Skeletal muscle tissue (tissue), 4 donors: Measurements from ENCODE around the gene SATB1. TPM values are rescaled to one million over a fixed set of nuclear protein-coding genes. Genes with fewer than 3 reads are reported as not detected.
A peak's percentile ranks its signal among the peaks of the same experiment; 100 is the strongest.

Source experiments
- H3K27ac ChIP-seq: one replicate; pipeline ENCODE4 v1.7.0; 2013; ENCODE audit warnings: mild to moderate bottlenecking, low read depth, low read length, inconsistent platforms
- H3K27me3 ChIP-seq, 3 donors: one replicate each; pipeline ENCODE4 v1.7.0; 2013; ENCODE audit warnings: low read length in 3 of 3; ENCODE audit not compliant: control insufficient read depth in 3 of 3, insufficient read depth in 3 of 3
- H3K36me3 ChIP-seq, 3 donors: one replicate each; pipeline ENCODE4 v1.7.0; 2013; ENCODE audit warnings: low read length in 3 of 3; ENCODE audit not compliant: control insufficient read depth in 3 of 3, insufficient read depth in 3 of 3
- H3K4me1 ChIP-seq, 3 donors: one replicate each; pipeline ENCODE4 v1.7.0; 2013; ENCODE audit warnings: low read length in 3 of 3, mild to moderate bottlenecking in 3 of 3; ENCODE audit not compliant: control insufficient read depth in 3 of 3, insufficient read depth in 3 of 3
- H3K4me3 ChIP-seq, 3 donors: one replicate each; pipeline ENCODE4 v1.7.0; 2013; ENCODE audit warnings: low read length in 3 of 3
- H3K9ac ChIP-seq, 3 donors: one replicate each; pipeline ENCODE4 v1.7.0; 2013; ENCODE audit warnings: low read length in 3 of 3, mild to moderate bottlenecking in 3 of 3, moderate library complexity in 2 of 3, low read depth in 1 of 3
- H3K9me3 ChIP-seq, 3 donors: one replicate each; pipeline ENCODE4 v1.7.0; 2013; ENCODE audit warnings: low read length in 3 of 3; ENCODE audit not compliant: control insufficient read depth in 3 of 3
- total RNA-seq: library from RNA; depleted of rRNA; stranded (reverse); fragments of >200 nt; gene quantifications from one replicate; pipeline ENCODE4 v1.2.3, GENCODE V29; 2014
- donor health status: Osteomylitis.

The SATB1 gene
- total RNA-seq, 1 donor from 2014 or later = 21.4 TPM

GRCh38 chr3:18405141-18405540 lies 20.0 kb downstream of the SATB1 start:
- no peak overlapping the region for H3K27ac ChIP-seq
- no peaks in the 10 kb centered on the region for H3K9me3 ChIP-seq
- H3K4me1 ChIP-seq = peaks cover 6 to 16% (median 7%) of the 10 kb centered on the region in 3 donors
- no peak overlapping the region for H3K9ac ChIP-seq
- no peaks in the 10 kb centered on the region for H3K27me3 ChIP-seq
- H3K4me3 ChIP-seq = no peak overlapping the region
- peaks cover 0 to 2% (median 0%) of the 10 kb centered on the region in 3 donors for H3K36me3 ChIP-seq

GRCh38 chr3:18403061-18403460 lies 22.1 kb downstream of the SATB1 start:
- H3K9ac ChIP-seq = no peak overlapping the region
- peaks cover 6 to 16% (median 7%) of the 10 kb centered on the region in 3 donors for H3K4me1 ChIP-seq
- no peak overlapping the region for H3K27ac ChIP-seq
- H3K27me3 ChIP-seq = no peaks in the 10 kb centered on the region
- no peak overlapping the region for H3K4me3 ChIP-seq
- no peaks in the 10 kb centered on the region for H3K9me3 ChIP-seq
- peaks cover 0 to 2% (median 0%) of the 10 kb centered on the region in 3 donors for H3K36me3 ChIP-seq

GRCh38 chr3:18402239-18402799 lies 22.8 kb downstream of the SATB1 start:
- Histone ChIP-seq H3K27me3 (no peaks in the 10 kb centered on the region), H3K27ac (no peak overlapping the region), H3K9ac (no peak overlapping the region), H3K9me3 (no peaks in the 10 kb centered on the region), H3K36me3 (peaks cover 0 to 2% (median 0%) of the 10 kb centered on the region in 3 donors), H3K4me3 (no peak overlapping the region), H3K4me1 (peaks cover 6 to 16% (median 7%) of the 10 kb centered on the region in 3 donors)

GRCh38 chr3:18401300-18401961 lies 23.7 kb downstream of the SATB1 start:
- Histone ChIP-seq H3K36me3 (peaks cover 0 to 5% (median 0%) of the 10 kb centered on the region in 3 donors), H3K27me3 (no peaks in the 10 kb centered on the region), H3K27ac (peak overlapping the region; percentile 28), H3K9me3 (no peaks in the 10 kb centered on the region), H3K4me3 (no peak overlapping the region), H3K9ac (no peak overlapping the region), H3K4me1 (peaks cover 6 to 16% (median 7%) of the 10 kb centered on the region in 3 donors)

- Histone ChIP-seq H3K36me3 (peaks cover 11 to 16% (median 12%) of the 10 kb centered on the region in 3 donors), H3K9ac (no peak overlapping the region), H3K4me3 (no peak overlapping the region), H3K27ac (no peak overlapping the region), H3K9me3 (no peaks in the 10 kb centered on the region), H3K4me1 (peaks cover 6 to 16% (median 7%) of the 10 kb centered on the region in 3 donors), H3K27me3 (no peaks in the 10 kb centered on the region)
Observed at GRCh38 chr3:18398448-18398847, 26.7 kb downstream of the SATB1 start.

GRCh38 chr3:18396428-18396827 lies 28.7 kb downstream of the SATB1 start:
- Histone ChIP-seq H3K9ac (no peak overlapping the region), H3K36me3 (peaks cover 11 to 16% (median 12%) of the 10 kb centered on the region in 3 donors), H3K27ac (no peak overlapping the region)

GRCh38 chr3:18394384-18394995 lies 30.6 kb downstream of the SATB1 start:
- no peaks in the 10 kb centered on the region for H3K27me3 ChIP-seq
- H3K4me1 ChIP-seq = no peaks in the 10 kb centered on the region
- no peak overlapping the region for H3K4me3 ChIP-seq
- no peak overlapping the region for H3K27ac ChIP-seq
- no peaks in the 10 kb centered on the region for H3K9me3 ChIP-seq
- peaks cover 11 to 16% (median 12%) of the 10 kb centered on the region in 3 donors for H3K36me3 ChIP-seq
- no peak overlapping the region for H3K9ac ChIP-seq

More at GRCh38 chr3:18396428-18396827, 28.7 kb downstream of the SATB1 start:
- H3K27me3 ChIP-seq = no peaks in the 10 kb centered on the region
- H3K9me3 ChIP-seq = no peaks in the 10 kb centered on the region
- peaks cover 4 to 10% (median 6%) of the 10 kb centered on the region in 3 donors for H3K4me1 ChIP-seq
- H3K4me3 ChIP-seq = no peak overlapping the region

GRCh38 chr3:18393906-18394305 lies 31.2 kb downstream of the SATB1 start:
- H3K36me3 ChIP-seq = peaks cover 11 to 16% (median 12%) of the 10 kb centered on the region in 3 donors

GRCh38 chr3:18390024-18390660 lies 35.0 kb downstream of the SATB1 start:
- Histone ChIP-seq H3K27me3 (no peaks in the 10 kb centered on the region), H3K9me3 (no peaks in the 10 kb centered on the region), H3K4me1 (no peaks in the 10 kb centered on the region), H3K4me3 (no peak overlapping the region), H3K27ac (no peak overlapping the region), H3K9ac (no peak overlapping the region), H3K36me3 (peaks cover 9 to 11% (median 10%) of the 10 kb centered on the region in 3 donors)

More at GRCh38 chr3:18393906-18394305, 31.2 kb downstream of the SATB1 start:
- Histone ChIP-seq H3K9ac (no peak overlapping the region), H3K9me3 (no peaks in the 10 kb centered on the region), H3K27me3 (no peaks in the 10 kb centered on the region), H3K4me3 (no peak overlapping the region), H3K4me1 (no peaks in the 10 kb centered on the region), H3K27ac (no peak overlapping the region)
